ENCODE data around the gene PSMD6.

The PSMD6 gene

DNA sequence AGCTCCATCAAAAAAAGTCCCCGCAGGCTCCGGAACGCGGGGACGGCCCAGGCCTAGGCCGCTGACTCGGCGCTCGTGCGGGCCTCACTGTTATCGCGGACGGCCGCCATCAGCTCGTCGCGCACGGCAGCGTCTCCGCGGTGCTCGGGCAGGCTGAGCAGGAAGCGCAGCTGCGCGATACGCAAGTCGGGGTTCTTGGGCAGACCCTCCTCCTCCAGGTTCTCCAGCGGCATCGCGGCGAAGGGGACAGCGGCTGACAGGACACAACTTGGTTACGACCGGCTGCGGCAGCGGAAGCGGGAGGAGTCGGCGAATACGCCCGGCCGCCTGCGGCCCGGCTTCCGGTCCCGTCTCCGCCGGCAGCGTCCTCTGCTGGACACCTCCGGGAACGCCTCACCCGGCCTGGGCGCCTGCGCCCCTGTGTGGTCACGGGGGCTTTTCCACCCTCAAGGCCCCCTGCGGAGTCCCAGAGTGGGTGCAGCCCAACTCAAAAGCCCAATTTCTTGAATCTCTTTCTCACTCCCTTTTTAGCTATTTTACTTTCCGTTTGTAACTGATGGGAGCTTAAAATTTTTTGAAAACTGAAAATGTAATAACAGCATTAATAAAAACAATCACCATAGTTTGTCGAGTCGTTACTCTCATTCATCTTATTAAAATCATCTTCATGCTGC is at the start of gene PSMD6:
PSMD6 (minus strand) TSS at position 308 of the 674 bp plus-strand sequence; CDS start at position 233, 75 bp downstream.
- DNase-seq (ENCODE audit: low read depth) = peak; percentile 88

DNA sequence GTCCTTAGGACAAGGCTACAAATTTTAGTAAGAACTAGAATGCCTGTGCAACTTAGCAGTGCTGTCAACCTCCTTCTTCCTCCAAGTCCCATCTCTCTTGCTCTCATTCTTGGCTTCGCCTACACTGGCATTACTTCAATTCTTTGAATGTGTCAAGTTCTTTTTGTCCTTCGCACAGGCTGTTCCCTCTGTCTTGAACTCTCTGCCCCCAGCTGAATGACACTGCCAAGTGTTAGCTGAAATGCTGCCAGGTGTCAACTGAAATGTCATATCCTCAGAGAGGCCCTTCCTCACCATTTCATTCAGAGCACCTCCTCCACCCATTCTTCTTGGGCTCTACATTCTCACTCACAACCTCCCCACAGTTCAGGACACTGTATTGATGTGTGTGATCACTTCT is 48.8 kb upstream of the PSMD6 start:
- DNase-seq (ENCODE audit: low read depth) = no peak

DNA sequence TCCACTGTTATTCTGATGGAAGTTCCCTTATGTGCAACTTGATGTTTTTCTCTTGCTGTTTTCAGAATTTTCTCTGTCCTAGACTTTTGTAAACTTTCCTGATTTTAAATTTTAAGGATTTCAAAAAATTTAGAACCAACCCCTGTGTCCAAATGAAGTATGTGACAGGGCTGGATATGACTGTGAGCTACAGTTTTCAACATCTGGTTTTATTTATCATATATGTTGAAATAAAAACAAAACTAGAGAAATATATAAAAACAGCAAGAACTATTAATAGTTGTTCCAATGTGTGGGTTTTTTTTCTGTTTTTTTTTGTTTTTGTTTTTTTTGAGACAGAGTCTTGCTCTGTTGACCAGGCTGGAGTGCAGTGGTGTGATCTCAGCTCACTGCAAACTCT is 47.4 kb upstream of the PSMD6 start:
- DNase-seq (ENCODE audit: low read depth) = no peak

DNA sequence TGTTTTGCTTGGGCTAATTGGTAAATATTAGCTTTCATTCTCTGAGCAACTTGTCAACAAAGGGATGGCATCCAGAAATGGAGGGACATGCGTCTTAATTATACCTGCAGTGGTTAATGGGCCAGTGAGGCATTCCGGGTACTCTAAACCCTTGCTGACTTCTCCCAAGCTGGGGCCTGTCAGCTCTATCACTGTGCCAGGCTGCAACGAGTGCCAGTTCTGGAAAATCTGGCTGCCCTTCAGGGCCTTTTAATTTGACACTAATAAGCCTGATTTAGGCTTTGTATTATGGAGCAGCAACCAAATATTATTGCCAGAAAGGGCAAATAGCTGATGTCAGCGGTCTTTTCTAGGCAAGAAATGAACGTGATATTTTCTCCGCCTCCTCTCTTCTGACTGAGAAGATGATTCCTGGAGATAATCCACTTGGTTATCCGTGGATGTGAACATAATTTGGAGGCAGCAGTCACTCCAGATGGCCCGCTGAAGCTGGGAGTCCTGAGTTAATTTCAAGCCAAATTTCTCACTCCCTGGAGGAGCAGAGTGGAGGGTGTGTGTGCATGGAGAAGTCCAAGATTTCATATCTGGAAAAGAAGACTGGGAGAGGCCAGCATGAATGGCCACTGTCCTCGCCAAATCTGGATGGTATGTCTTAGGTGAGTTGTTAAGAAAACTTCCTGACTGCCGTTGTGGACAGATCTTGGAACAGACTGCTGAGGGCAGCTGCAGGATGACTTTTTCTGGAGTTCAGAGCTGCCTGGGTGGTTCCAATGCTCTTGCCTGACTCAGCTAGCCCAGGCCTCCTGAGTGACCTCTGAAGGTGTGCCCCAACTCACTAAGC is 44.4 kb upstream of the PSMD6 start:
- no peak for DNase-seq (ENCODE audit: low read depth)

DNA sequence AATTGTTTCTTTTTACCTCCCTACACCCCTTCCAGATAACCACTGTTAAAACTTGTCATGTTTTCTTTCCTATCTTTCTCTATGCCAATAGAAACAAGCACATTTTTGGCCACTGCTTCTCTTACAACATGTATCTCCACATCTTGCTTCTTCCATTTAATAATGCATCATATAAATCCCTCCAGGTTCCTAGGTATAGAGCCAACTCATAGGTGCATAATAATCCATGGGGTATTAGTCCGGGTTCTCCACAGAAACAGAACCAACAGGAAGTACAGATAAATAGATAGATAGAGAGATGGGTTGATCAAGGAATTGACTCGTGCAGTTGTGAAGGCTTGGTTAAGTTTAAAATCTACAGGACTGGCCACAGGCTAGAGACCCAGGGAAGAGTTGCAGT is 41.5 kb upstream of the PSMD6 start:
- DNase-seq (ENCODE audit: low read depth) = no peak

DNA sequence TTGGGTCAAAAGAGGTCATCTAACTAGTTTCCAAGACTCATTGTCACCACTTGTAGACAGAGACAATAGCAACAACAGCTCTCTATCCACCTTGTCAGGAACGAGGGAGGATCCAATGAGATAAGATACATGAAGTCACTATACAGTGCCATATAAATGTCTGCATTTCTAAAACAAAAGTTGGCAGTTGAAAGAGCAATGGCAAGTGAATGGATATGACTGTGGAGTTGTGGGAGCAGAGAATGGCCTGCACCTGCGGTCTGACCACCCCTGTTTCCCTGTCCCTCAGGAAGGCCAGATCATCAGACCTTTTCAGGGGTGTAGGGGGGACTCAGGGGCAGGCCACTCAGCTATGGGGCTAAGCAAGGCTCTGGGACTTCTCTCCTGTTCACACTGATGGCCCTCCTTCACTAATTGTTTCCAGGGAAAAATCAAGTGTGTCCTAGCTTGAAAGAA is 40.7 kb upstream of the PSMD6 start:
- DNase-seq (ENCODE audit: low read depth) = no peak

DNA sequence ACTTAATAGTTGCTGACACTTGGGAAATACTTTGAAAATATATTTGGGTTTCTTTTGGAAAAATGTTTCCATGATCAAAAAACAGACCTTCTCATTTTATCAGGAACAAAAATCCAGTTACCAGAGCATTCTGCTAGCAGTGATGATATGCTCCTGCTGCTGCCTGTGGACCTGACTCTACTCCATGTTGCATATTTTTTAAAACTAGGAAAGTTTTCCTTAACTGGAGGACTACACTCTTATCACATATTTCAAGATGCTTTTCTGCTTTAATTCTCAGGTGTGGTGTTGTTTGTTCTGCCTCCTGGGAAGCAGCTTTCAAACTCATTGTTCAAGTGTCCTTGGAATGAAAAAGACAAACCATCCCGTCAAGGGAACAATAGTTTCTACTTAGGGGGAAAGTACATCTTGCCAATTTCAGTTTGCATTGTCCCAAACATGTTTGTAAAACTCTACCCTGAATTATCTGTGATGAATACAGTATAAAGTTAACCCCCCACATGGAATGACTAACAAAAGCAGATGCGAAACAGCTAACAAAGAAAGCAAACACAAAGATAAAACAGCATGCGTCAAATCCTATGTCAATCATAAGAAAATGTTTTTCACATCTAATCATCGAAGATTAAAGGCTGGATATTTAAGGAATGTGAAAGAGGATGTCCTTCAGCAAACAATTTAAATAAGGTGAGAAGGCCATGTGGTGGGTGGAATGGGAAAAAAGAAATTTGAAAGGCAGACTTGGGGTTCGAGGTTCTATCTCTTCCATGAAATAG is 40.1 kb upstream of the PSMD6 start:
- no peak for DNase-seq (ENCODE audit: low read depth)

DNA sequence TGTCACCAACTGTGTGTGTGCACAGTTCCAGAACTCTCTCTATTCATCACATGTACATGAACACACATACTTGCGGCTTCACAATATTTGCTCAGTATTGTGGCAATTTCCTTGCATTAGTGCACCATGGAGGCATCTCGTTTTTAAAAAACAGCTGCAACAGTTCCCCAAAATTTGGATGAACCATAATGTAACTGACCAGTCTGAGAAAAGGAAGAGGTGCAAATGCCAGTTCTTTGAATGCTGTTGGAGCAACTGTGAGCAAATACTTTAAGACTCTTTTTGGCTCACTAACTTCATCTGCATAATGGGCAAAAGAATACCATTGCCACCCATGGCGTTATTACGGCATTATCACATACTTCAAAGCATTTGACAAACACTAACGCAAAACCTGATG is 38.3 kb upstream of the PSMD6 start:
- DNase-seq (ENCODE audit: low read depth) = no peak

DNA sequence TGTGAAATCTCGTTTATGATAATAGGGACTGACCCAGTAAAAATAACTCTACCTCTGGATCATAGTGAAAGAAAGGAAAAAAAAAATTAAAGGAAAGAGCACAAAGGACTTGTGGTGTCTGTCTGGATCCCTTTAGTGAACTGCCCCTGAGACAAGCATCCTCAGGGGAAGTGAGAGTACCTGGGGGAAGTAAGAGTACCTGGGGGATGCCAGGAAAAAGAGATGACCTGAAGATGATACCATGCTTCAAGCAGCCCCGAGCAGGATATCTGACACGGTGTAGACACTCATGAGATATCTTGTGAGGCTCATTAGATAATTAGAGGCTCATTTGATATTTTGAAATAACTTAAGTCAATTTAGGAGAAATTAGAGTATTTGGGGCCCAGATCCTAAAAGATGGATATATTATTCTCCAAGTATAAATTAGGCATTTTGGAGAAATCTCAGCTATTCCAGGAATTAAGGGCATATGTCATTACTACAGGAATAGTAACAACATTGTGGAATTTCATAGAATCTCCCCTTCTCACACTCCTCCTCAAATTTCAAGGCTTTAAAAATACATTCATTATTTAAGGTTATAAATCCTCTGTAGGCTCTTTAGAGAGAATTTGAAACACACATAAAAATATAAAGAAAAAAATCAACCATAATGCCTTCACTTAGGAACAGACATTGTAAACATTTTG is 36.3 kb upstream of the PSMD6 start:
- no peak for DNase-seq (ENCODE audit: low read depth)

DNA sequence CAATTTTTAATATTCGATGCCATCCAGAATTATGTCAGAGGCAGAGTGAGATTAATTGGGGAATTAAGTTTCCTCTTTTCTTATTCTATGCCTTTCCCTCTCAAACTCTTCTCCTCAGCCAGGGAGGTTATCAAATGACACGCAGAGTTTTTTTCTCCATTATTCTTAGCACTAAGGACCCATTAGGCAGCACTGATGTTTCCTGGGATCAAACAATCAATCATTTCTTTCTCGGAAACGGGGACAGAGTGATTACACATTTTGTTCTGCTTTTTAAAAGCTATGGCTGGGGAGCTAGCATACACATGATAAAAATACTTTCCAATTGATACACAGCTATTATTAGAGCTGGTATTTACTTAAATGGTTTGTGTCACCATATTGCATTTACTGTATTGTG is 35.3 kb upstream of the PSMD6 start:
- DNase-seq (ENCODE audit: low read depth) = no peak

DNA sequence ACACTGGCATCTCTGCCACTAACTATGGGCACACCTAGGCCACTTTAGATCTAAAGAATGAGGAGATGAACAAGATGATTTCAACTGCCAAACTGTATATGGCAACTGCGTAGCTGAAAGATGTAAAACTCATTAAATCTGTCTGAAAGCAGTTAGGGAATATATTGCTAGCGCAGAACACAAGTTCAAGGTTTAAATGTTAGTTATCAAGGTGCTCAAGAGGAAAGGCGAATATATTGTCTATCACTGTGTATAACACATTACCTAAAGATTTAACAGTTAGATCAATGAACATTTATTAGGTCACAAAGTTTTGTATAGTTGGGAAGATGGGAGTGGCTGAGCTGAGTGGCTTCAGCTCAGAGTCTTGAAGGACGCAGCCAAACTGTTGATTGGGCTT is 33.9 kb upstream of the PSMD6 start:
- DNase-seq (ENCODE audit: low read depth) = no peak

DNA sequence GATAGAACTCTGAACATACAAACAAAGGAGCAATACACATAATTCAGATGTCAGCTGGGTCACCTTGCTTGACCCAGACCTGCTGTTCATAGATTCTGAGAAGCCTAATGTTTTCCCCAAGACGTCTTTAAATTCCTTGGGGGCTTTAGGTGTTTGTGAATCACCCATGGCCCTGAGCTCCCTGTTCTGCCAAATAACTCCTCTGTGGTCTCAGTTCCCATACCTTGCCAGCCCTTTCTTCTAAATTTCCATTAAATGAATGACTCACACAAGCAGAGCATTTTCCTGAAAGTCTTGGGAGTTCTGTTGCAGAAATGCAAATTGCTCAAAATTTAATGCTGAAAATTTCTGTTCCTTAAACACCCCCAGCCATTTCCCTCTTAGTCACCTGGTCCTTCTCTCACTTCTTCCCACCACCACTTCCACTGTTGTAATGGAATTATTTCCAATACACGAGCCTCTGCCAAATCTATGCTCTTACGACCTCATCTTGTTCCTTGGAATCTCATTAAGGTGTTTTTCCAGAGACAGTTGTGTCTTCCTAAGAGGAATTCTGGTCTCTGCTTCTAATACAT is 33.4 kb upstream of the PSMD6 start:
- DNase-seq (ENCODE audit: low read depth) = no peak

DNA sequence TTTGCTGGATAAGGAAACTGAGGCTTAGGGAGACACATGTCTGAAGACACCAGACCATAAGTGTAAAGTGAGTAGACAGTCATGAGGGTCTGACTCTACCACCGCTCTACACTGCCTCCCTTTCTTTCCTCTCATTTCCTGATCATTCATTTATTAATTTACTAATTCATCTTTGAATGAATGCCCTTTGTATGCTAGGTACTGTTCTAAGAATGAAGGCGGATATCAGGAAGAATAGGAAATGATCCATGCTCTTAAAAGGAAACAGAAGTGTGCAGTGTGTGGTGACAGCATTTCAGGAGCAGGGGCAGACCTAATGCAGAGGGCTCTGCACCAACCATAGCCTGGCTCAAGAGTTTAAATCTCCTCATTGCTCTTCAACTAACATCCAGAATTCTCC is 31.8 kb upstream of the PSMD6 start:
- no peak for DNase-seq (ENCODE audit: low read depth)

DNA sequence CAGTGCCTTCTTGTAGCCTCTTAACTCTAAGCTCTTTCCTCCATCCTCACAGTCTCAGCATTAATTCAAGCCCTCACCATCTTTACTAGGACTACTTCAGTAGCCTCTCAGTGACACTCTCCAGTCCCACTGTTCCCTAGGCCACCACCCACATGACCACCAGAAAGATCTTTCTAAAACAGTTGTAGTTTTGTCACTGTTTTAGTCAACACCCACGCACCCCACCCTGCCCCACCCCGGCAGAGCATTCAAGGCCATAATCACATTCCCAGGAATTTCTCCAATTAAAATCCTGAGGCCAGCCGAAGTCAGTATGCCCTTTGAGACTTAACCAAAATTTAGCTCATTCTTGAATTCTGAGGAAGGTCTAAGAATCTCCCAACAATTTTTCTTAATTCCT is 31.2 kb upstream of the PSMD6 start:
- DNase-seq (ENCODE audit: low read depth) = no peak

DNA sequence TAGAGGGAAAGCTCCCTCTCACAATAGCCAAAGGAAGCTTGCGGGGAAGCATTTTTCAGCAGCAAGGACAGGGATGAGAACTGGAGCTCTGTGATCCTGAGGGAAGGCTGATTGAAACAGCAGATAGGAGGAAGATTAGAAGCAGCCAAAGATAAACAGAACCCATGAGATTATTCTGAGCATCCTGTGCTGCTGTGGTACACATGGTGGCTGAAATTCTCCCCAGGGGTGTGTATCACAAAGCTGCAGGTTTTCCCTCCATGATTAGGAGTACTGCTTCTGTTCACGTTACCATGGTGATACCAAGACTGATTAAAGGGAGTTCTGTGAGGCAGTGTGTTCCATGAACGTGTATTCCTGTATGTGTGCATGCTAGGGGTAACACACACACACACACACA is 30.3 kb upstream of the PSMD6 start:
- no peak for DNase-seq (ENCODE audit: low read depth)

DNA sequence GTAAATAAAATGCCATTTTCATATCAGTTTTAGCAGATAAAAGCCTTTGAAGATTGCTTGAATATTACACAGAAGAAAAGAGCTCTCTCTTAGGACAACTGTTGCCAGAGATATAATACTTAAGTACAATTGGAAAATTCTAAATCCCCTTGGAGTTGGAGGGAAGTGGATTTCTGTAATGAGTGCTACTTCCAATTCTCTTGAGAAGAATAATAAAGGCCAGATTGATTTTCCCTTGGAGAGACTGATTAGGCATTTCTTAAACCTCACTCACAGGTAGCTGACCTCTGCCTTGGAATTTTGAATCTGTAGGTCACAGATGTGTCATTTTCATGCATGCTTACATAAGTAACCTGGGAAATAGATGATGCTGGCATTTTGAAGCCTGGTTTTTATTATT is 29.8 kb upstream of the PSMD6 start:
- no peak for DNase-seq (ENCODE audit: low read depth)

DNA sequence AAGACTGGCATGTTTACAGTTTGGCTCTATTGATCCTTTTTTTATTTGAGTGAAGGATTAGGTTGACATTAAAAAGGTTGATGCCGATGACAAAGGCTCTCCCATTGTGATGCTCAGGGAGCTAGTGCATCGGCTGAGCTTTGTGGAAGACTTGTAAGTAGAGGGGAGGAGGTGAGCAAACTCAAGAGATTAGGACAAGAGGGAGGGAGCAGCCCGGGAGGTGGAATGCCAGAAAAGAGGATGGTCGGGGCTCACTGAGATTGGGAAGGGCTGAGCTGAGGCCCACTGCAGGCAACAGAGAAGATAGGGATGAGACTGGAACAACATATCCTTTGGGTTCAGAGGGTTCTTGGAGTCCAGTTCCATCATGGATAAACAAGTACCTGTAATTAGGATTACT is 26.5 kb upstream of the PSMD6 start:
- DNase-seq (ENCODE audit: low read depth) = no peak

DNA sequence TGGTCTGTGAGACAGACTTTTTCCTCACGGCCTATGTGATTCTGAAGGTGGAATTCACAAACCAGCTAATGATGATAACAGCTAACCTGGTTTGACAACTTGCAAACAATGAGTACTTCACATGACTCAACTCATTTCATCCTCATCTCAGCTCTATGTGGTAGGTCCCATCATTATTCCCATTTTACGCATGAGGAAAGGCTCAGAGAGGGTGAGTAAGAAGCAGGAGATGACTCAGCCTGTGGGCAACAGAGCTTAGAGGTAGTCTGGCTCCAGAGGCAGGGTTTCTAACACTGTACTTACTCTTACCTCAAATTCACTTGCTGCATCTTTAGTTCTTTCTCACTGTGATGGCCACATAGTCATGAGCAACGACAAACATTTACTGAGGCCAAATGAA is 25.8 kb upstream of the PSMD6 start:
- no peak for DNase-seq (ENCODE audit: low read depth)

DNA sequence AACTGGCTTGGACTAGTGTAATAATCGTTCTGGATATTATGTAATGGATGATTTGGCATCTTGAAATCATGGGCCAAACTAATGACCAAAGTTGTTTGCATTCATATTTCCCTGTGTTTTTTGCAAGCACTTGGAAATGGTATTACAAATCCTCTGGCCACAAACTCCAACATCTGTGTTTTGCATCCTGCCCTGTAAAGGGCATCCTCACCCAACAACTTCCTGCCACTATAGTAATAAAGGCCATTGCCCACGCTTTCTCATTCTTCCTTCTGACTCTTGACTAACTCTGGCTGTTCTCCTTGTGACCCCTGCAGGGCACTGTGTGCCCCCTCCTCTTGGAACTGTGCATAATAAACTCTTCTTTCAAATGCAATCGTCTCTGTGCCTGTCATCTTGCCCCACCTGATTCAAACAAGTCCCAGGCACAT is 25.4 kb upstream of the PSMD6 start:
- DNase-seq (ENCODE audit: low read depth) = no peak

DNA sequence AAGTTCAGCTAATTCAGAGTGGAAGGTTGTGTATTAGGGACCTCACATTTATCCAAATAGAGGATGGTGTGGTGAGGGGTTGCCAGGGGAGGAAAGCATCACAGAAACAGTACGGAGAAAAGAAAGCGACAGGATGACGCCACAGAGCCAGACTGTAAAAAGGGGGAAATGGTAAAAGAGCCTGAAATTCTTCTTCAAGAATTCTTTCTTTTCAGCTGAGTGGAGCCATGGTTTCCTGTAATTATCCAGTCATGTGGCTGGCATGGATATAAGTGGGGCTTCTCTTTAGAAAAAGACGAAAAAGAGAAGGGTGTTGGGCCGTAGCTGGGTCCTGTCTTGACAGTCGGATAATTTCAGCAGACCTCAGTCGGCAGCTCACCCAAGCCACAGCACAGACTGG is 24.5 kb upstream of the PSMD6 start:
- no peak for DNase-seq (ENCODE audit: low read depth)

DNA sequence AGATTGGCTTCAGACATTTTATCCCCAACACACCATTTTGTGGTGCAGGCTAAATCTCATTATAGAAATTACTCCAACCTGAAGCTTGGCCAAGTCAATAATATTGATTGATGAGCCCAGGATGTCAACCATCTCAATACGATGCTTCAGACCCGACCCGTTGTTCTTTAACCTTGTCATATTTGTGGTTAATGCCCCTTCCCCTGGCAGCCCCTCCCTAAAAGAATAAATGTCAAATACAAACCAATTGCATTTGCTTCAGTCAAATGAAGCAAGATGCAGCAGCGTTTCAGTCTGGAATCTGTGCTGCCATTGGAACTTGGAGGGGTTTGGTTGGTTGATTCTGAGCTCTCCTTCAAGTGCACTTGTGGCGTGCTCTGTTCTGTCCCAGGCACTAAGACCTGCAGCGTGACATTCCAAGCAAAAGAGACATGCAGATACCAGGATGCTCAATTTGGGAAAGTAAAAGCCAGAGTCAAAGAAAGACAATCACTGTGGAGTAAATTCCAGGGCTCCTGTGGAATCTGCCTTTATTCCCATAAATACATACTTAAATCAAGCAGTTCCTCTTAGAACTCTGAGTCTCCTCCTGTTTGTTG is 23.8 kb upstream of the PSMD6 start:
- DNase-seq (ENCODE audit: low read depth) = no peak

Measured in activated T-helper 1 cell treated with Interleukin-2 at 50 U/mL for 16 hours (primary cell).